ENCODE results near the gene LAMA2.

GRCh38 chr6:128903715-128904114 lies 20.8 kb downstream of the LAMA2 start:
- TF ChIP-seq CTCF (IDR thresholded peaks at IDR 0.05) (no peak), POLR2A (IDR thresholded peaks at IDR 0.05) (no peak)

Measured in right lobe of liver (tissue), 4 donors.